DOHH2 (cell line): ENCODE measurements around the gene DISC1.

Experiments
- H3F3A ChIP-seq: fragments of 200-600 bp; sonication (generic), shearing (Covaris generic); 2 replicates; pipeline ENCODE4 v1.6.0; 2016; ENCODE audit warnings: antibody characterized with exemption, mild to moderate bottlenecking; ENCODE audit not compliant: control insufficient read depth, insufficient read depth
- H3K27ac ChIP-seq: fragments of 200-600 bp; sonication (generic); 2 replicates; pipeline ENCODE4 v1.5.1; 2014; ENCODE audit warnings: low read depth, mild to moderate bottlenecking, low read length, moderate library complexity
- H3K27me3 ChIP-seq: fragments of 200-600 bp; sonication (generic); 2 replicates; pipeline ENCODE4 v1.6.1; 2014; ENCODE audit warnings: mild to moderate bottlenecking, low read length, mixed read lengths; ENCODE audit not compliant: control insufficient read depth
- H3K36me3 ChIP-seq: fragments of 200-600 bp; sonication (generic); 2 replicates; pipeline ENCODE4 v1.6.1; 2014; ENCODE audit warnings: mild to moderate bottlenecking, low read length, moderate library complexity, mixed read lengths; ENCODE audit not compliant: control insufficient read depth
- H3K4me1 ChIP-seq: fragments of 200-600 bp; sonication (generic); 2 replicates; pipeline ENCODE4 v1.6.1; 2014; ENCODE audit warnings: mild to moderate bottlenecking, low read length, mixed read lengths; ENCODE audit not compliant: control insufficient read depth
- H3K4me2 ChIP-seq: fragments of 200-600 bp; sonication (generic); 2 replicates; pipeline ENCODE4 v1.6.0; 2014; ENCODE audit warnings: mild to moderate bottlenecking, low read length, moderate library complexity
- H3K4me3 ChIP-seq: fragments of 200-600 bp; sonication (generic); 2 replicates; pipeline ENCODE4 v1.5.1; 2014; ENCODE audit warnings: mild to moderate bottlenecking, low read length, mixed read lengths
- H3K79me2 ChIP-seq: fragments of 200-600 bp; sonication (generic); 2 replicates; pipeline ENCODE4 v1.6.1; 2014; ENCODE audit warnings: mild to moderate bottlenecking, low read length, mixed read lengths; ENCODE audit not compliant: control insufficient read depth
- H3K9me2 ChIP-seq: fragments of 200-600 bp; sonication (generic); replicated peaks from 2 replicates; pipeline ENCODE4 v1.6.1; 2014; ENCODE audit warnings: mild to moderate bottlenecking, low read length, mixed read lengths; ENCODE audit not compliant: control insufficient read depth
- H3K9me3 ChIP-seq: fragments of 200-600 bp; sonication (generic); 2 replicates; pipeline ENCODE4 v1.6.1; 2014; ENCODE audit warnings: antibody characterized with exemption, low read length, mixed read lengths; ENCODE audit not compliant: control insufficient read depth, insufficient read depth
- H4K20me1 ChIP-seq: fragments of 200-600 bp; sonication (generic); 2 replicates; pipeline ENCODE4 v1.6.0; 2014; ENCODE audit warnings: low read depth, mild to moderate bottlenecking, antibody characterized with exemption, low read length, moderate library complexity; ENCODE audit not compliant: control insufficient read depth, insufficient read depth
- EZH2phosphoT487 ChIP-seq: fragments of 200-600 bp; sonication (generic); IDR thresholded peaks from 2 replicates; pipeline ENCODE4 v1.6.1; 2017; ENCODE audit warnings: borderline replicate concordance, mild to moderate bottlenecking, antibody characterized with exemption, low read length, moderate library complexity, mixed read lengths
- TF ChIP-seq, protein P1 (sequence below): fragments of 200-600 bp; sonication (generic); IDR thresholded peaks from one replicate; pipeline ENCODE4 v1.5.1; 2014; ENCODE audit warnings: antibody characterized with exemption, mild to moderate bottlenecking, low read depth, low read length; ENCODE audit not compliant: poor library complexity, severe bottlenecking

The DISC1 gene

DNA sequence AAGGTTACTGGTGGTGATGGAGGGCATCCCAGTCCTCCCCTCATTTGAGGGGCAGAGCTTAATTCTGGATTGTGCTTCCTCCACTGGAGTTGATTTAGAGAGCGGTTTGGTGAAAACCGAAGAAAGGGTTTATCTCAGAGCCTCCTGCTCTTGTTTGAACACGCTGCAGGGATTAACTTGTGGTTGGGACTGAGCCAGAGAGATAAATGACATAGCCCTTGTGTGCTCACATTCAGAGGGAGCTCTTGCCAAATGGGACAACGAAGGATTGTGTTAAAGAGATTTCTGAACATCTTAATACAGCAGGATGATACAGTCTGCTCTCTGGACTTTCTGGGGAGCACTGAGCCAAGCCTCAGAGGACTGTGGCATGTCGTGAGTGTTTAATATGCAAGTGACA, 308.2 kb downstream of the DISC1 start:
- no peaks in the 10 kb centered on the region for H4K20me1 ChIP-seq

DNA sequence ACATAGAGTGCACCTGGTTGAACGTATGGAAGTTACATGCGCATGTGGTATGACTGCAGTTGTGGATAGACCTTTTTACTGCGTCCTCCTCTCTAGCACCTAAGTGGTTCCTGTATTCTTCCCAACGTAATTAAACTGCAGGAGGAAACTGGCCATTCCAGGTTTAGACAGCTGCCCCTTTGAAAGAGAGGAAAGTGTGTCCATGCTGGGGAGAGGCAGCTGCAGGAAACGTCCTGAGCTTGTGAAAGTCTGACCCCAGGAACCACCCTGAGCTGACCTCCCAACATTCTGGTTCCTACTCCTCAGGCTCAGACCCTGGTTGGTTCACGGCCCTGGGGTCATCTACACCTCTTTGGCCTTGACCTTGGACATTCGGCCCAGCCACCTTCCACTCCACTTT, 309.3 kb downstream of the DISC1 start:
- Histone ChIP-seq H3K9me3 (peaks cover 4% of the 10 kb centered on the region; the same call in 1 of the 2 replicates), H3K27ac (no peak overlapping the region), H3K27me3 (no peaks in the 10 kb centered on the region), H4K20me1 (no peaks in the 10 kb centered on the region), H3K79me2 (no peaks in the 10 kb centered on the region), H3K4me3 (no peak overlapping the region), H3K9me2 (no peaks in the 10 kb centered on the region), H3K36me3 (no peaks in the 10 kb centered on the region), H3F3A (no peaks in the 10 kb centered on the region), H3K4me1 (no peaks in the 10 kb centered on the region), H3K4me2 (no peak overlapping the region)
- TF ChIP-seq, protein P1, sequence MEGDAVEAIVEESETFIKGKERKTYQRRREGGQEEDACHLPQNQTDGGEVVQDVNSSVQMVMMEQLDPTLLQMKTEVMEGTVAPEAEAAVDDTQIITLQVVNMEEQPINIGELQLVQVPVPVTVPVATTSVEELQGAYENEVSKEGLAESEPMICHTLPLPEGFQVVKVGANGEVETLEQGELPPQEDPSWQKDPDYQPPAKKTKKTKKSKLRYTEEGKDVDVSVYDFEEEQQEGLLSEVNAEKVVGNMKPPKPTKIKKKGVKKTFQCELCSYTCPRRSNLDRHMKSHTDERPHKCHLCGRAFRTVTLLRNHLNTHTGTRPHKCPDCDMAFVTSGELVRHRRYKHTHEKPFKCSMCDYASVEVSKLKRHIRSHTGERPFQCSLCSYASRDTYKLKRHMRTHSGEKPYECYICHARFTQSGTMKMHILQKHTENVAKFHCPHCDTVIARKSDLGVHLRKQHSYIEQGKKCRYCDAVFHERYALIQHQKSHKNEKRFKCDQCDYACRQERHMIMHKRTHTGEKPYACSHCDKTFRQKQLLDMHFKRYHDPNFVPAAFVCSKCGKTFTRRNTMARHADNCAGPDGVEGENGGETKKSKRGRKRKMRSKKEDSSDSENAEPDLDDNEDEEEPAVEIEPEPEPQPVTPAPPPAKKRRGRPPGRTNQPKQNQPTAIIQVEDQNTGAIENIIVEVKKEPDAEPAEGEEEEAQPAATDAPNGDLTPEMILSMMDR: no peak
- no peak for TF ChIP-seq EZH2phosphoT487

More for the DNA sequence above, 308.2 kb downstream of the DISC1 start:
- no peak overlapping the region for H3K4me2 ChIP-seq
- no peaks in the 10 kb centered on the region for H3K9me2 ChIP-seq
- no peak overlapping the region for H3K27ac ChIP-seq
- H3K4me3 ChIP-seq: no peak overlapping the region
- no peaks in the 10 kb centered on the region for H3K36me3 ChIP-seq
- H3F3A ChIP-seq: no peaks in the 10 kb centered on the region
- no peaks in the 10 kb centered on the region for H3K27me3 ChIP-seq
- H3K9me3 ChIP-seq: peaks cover 4% of the 10 kb centered on the region; the same call in 1 of the 2 replicates
- no peaks in the 10 kb centered on the region for H3K79me2 ChIP-seq
- no peaks in the 10 kb centered on the region for H3K4me1 ChIP-seq
- TF ChIP-seq, protein P1: no peak
- TF ChIP-seq EZH2phosphoT487: no peak

DNA sequence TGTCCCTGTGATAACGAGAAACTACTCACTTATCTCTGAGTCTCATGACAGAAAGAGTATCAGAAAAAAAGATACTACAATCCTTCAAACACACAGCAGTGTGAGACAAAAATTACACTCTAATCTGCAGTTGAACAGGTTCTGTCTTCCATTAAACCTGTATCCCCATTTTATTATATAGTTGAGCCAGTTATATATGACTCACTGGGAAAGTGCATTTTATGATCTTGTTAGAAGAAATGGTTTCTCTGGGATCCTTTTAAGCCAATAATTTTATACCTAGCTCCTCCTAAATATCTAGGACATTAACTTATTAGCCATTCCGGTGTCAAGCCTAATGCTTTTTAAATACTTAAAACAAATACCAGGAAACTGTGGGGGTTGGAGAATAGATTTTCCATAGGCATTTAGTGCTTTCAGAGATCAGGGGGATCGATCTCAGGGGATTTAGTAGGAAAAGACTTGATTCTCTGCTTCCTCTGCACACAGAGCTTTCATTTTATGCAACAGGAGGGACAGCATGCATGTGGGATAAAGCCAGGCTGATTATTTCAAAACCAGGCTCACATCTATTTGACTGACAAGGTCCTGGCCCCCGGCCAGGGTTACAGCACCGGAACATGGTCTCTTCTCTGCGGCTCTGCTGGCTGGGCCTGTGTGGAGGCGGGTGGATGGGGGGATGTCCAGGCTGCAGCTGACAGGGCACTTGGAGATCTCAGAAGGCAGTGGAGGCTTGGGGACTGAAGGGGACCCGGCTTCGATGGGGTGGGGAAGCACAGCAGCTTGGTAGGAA, 310.6 kb downstream of the DISC1 start:
- no peaks in the 10 kb centered on the region for H3F3A ChIP-seq
- no peaks in the 10 kb centered on the region for H3K4me1 ChIP-seq
- no peaks in the 10 kb centered on the region for H4K20me1 ChIP-seq
- H3K27ac ChIP-seq: no peak overlapping the region
- H3K27me3 ChIP-seq: no peaks in the 10 kb centered on the region
- H3K9me2 ChIP-seq: no peaks in the 10 kb centered on the region
- H3K36me3 ChIP-seq: no peaks in the 10 kb centered on the region
- TF ChIP-seq, protein P1: no peak
- peaks cover under 1% of the 10 kb centered on the region; the same call in 1 of the 2 replicates for H3K9me3 ChIP-seq
- H3K4me3 ChIP-seq: no peak overlapping the region
- H3K4me2 ChIP-seq: no peak overlapping the region
- H3K79me2 ChIP-seq: no peaks in the 10 kb centered on the region
